ENCODE data around the gene MRPL45.
"Not testable (repeated sequence)": the region's sequence is repeated elsewhere in the genome, so short reads cannot be mapped to it uniquely, and the experiment has no call there.

DNA sequence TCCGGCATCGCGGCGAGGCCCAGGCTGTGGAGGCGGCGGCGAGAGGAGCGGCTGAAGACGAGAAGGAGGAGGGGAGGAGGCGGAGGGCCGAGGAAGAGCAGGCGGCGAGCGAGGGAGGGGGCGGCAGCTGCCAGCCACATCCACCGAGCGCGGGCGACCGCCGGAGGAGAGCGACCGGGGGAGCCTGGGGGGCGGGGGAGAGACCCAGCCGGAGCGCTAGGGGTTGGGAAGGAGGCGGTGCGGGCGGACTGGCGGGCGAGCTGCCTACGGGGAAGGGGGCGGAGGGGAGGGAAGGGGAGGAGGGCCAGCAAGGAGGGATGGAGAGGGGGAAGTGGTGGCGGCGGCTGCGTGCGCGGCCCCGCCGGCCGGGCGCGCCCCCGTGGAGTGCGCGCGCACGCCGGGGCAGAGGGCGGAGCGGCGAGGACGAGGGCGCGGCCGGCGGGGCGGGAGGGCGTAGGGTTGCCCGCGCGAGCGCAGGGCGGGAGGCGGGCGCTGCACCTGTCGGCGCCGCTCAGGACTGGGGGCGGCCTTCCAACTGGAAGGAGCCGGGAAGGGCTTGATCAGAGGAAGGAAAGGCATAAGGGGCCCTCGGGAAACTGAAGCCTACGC, 39.9 kb upstream of the MRPL45 start:
- TF ChIP-seq, protein P1, sequence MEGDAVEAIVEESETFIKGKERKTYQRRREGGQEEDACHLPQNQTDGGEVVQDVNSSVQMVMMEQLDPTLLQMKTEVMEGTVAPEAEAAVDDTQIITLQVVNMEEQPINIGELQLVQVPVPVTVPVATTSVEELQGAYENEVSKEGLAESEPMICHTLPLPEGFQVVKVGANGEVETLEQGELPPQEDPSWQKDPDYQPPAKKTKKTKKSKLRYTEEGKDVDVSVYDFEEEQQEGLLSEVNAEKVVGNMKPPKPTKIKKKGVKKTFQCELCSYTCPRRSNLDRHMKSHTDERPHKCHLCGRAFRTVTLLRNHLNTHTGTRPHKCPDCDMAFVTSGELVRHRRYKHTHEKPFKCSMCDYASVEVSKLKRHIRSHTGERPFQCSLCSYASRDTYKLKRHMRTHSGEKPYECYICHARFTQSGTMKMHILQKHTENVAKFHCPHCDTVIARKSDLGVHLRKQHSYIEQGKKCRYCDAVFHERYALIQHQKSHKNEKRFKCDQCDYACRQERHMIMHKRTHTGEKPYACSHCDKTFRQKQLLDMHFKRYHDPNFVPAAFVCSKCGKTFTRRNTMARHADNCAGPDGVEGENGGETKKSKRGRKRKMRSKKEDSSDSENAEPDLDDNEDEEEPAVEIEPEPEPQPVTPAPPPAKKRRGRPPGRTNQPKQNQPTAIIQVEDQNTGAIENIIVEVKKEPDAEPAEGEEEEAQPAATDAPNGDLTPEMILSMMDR (IDR thresholded peaks at IDR 0.05), result not testable (repeated sequence)
- TF ChIP-seq EZH2 (IDR thresholded peaks at IDR 0.05; ENCODE audit: borderline replicate concordance, insufficient read depth, low read depth, low read length, poor library complexity, severe bottlenecking), result not testable (repeated sequence)

Measured in B cell (primary cell).